ENCODE data around the gene NAMPT.
"Not testable (repeated sequence)": the region's sequence is repeated elsewhere in the genome, so short reads cannot be mapped to it uniquely, and the experiment has no call there.

The NAMPT gene

DNA sequence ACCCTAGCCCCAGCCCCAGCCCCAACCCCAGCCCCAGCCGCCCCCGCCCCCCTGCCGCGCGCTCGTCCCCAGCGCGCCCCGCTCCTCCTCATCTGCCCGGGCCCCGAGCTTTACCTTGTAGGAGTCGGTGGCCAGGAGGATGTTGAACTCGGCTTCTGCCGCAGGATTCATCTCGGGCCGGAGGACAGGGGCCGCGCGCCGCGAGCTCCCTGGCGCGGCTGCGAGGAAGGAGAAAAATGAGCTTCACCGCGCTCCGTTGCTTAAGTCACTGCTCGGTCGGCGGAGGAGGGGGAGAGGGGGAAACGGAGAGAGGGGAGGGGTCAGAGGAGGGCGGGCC is at the start of gene NAMPT:
Gene NAMPT, minus strand, starts transcription at position 270 of the 337 bp plus-strand sequence. Its CDS starts 99 bp downstream, at position 171.
- FAIRE-seq, result no peak
- no peak for DNase-seq (ENCODE audit: low spot score)

DNA sequence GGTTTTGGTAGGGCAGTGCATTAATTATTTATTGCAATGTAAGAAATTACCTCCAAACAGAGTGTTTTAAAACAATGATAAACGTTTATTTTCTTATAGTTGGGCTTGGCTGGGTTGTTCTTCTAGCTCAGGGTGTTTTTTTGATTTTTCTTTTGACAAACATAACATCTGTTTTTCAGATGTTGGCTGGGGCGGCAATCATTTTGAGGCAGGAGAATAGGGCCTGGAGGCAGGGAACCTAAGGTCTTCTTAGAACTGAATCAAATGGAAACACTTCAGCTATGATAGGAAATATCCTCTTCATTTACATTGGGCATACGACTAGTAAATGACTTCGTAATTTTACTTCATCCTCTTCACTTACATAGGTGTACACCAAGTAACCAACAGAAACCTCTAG is 47.4 kb upstream of the NAMPT start:
- FAIRE-seq, result no peak

DNA sequence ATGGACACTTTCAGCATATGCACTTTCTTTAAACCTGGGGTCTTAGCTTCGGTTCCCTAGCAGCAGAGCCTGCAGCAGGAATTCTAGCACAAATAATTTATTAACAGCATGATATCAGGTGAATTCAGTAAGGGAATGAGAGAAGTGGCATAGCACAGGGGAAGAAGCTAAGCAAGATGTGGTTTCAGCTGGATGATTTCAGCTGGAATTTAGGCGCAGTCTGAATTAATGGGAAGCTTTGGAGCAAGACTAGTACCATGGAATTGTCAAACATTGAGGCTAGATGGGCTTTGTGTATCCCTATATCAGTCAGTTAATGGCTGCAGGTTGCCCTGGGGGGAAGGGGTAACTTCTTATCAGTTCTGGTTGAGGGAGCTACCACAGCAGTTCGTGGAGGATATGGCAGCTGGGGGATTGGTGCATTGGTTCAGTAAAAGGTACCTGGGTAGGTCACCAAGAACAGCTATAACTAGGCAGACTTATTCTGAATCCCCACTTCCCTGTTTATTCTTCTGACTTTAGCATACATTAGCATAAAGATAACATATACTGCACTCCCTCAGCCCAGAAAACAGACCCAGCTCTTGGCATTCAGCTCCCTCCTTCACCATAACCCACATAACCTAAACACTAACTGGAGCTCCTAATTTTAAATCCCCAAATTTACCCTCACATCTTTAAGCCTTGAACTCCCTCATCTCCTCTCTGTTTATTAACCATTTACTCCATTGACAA is 46.8 kb upstream of the NAMPT start:
- FAIRE-seq (peak; percentile 42), DNase-seq (ENCODE audit: low spot score) (no peak)

More for the DNA sequence above, 47.4 kb upstream of the NAMPT start:
- DNase-seq (ENCODE audit: low spot score), result no peak

DNA sequence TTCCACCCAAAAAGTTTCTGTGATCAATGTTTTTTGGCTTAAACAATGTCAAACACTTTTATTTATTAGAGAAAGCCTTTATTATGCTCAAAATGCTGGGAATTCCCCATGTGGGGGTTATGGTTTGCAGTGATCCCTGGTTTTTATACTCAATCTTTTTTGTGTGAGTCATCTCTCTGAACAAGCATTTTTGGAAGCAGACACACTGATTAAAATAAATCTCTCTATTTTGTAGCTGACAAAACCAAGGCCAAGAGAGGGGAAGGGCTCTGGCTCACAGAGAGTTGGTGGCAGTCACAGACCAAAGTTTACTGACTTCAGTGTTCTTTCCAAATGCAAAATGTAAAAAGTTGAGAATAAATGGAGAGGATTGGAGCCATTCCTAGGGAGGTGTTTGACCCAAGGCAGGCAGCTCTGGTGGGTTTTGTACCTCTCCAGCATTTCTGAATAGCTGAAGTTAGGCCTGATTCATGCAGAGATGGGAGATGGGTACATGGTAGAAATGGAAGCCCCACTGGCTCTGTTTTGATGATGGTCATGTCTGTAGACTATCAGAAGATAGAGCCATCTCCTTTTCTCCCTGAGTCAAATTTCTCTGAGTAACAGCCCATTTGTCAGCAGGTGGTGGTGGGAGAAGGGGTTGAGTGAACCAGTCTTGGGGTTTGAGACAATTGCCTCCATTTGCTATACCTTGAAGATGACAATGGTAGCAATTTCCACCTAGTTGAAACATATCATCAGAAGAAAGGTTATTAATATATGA is 45.4 kb upstream of the NAMPT start:
- DNase-seq (ENCODE audit: low spot score) (peak; percentile 44), FAIRE-seq (no peak)

DNA sequence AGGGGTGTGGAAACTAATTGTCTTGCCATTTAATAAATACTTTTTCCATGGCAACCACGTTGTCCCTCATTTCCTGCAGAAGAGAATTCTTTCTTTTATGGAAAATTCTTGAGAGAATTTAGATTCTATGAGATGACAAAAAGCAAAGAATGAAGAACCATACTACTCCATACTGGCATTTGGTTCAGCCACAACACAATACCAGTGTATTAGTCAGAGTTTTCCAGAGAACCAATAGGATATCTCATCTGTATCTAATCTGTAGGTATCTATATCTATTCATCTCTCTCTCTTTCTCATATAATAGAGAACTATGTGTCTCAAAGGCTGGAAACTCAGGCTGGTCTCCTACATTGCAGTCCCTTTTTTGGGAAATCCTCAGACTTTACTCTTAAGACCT is 44.6 kb upstream of the NAMPT start:
- no peak for FAIRE-seq
- no peak for DNase-seq (ENCODE audit: low spot score)

DNA sequence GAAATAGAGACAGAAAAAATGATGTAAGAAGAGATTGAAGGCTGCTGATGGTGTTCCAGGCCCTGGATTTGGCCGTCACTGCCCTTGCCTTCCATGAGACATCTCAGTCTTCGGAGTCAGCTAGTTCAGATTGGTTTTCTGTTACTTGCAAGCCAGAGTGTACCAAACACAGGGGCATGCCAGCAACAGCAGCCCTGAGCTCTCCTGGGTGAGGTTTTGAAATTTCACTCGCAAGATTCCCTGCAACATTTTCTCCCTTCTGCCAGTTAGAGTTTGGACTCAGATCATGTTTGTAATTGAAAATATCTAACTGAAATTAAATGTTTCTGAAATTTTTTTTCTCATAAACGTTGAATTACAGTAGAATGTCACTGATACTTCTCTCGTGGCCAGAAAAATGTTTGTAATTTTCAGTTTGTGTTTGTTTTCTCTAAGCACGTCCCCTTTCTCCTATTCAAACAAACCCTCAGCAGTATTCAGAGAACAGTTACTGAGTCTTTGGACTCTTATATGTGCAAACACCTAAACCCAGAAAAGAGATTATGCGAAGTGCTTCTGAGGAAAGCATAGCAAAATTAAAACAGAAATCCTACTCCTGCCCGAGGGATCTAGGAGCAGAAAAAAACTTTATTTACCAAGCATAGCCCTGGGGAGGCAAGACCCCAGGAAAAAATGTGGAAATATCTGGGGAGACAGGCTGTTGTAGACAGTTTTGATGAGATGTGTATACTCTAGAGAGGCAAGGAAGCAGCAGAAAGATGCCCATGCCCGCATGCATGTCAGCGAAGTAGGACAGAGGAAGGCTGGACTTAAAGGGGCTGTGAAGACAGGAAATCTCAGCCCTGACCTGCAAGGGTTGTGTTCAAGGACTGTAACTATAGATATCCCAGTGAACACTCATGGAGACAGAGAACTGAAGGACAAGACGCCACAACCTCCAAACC is 43.0 kb upstream of the NAMPT start:
- FAIRE-seq, result no peak

DNA sequence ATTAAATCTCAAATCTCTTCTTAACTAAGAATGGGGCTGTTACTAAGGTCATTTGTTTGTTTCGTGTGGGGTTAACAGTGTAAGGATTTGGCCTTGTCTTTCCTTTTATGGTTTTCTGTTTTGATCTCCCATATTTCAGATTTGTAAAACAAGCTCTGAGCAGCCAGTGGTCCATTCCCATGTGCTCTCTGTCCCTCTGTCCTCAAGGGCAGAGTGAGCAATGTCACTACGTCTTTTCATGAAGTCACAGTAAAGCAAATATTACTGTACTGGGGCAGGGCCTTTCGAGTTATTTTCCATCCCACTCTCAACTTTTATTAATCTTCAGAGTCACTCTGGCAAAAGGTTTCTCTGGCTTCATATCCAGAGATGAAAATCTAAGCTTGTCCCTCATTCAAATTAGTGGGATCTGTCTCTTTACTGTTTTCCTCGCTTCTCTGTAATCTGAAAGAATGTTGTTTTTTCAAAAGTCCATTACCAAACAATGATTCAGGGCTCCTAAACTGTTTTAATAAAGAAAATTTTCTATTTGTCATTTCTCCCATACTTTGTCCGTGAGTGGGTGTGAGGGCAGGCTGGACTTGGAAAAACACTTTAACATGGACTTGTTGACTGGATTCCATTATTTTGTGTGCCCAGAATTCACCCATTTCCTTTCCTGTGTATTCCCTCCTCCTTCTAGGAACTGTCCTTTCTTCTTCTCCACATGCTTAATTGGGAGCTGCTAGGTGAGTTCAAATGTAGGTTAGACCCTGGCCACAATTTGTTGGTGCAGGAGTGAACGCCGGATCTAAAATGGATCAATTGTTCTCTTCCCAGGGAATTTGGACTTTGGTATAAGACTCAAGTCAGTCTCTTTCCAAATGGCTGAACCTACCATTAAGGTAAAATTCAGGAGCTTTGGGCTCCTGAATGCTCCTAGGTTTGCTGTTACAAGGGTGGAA is 42.1 kb upstream of the NAMPT start:
- no peak for DNase-seq (ENCODE audit: low spot score)
- FAIRE-seq, result no peak

More for the DNA sequence above, 43.0 kb upstream of the NAMPT start:
- DNase-seq (ENCODE audit: low spot score), result no peak

DNA sequence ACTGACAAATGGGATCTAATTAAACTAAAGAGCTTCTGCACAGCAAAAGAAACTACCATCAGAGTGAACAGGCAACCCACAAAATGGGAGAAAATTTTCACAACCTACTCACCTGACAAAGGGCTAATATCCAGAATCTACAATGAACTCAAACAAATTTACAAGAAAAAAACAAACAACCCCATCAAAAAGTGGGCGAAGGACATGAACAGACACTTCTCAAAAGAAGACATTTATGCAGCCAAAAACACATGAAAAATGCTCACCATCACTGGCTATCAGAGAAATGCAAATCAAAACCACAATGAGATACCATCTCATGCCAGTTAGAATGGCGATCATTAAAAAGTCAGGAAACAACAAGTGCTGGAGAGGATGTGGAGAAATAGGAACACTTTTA is 39.7 kb upstream of the NAMPT start:
- DNase-seq (ENCODE audit: low spot score); FAIRE-seq: not testable (repeated sequence)

DNA sequence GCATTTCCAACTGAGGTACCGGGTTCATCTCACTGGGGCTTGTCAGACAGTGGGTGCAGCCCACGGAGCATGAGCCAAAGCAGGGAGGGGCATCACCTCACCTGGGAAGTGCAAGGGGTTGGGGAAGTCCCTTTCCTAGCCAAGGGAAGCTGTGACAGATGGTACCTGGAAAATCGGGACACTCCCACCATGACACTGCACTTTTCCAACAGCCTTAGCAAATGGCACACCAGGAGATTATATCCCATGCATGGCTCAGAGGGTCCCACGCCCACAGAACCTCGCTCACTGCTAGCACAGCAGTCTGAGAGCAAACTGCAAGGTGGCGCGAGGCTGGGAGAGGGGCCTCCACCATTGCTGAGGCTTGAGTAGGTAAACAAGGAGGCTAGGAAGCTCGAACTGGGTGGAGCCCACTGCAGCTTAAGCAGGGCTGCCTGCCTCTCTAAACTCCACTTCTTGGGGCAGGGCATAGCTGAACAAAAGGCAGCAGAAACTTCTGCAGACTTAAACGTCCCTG is 35.5 kb upstream of the NAMPT start:
- not testable (repeated sequence) for DNase-seq (ENCODE audit: low spot score); FAIRE-seq

DNA sequence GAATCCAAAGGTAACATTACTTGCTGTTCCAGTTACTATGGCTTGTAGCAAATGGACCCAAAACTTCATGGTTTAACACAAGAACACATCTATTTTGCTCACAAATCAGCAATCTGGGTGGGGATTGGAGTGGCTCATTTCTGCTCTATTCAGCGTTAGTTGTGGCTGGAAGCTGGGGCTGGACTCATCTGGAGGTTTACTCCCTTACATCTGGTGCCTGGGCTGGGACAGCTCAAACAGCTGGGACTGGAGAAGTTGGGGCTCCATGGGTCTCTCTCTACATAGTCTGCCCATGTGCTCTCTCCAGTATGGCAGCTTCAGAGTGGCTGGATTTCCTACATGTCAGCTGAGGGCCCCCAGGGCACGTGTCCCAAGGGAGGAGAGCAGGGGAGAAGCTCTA is 33.7 kb upstream of the NAMPT start:
- DNase-seq (ENCODE audit: low spot score) (no peak), FAIRE-seq (no peak)

DNA sequence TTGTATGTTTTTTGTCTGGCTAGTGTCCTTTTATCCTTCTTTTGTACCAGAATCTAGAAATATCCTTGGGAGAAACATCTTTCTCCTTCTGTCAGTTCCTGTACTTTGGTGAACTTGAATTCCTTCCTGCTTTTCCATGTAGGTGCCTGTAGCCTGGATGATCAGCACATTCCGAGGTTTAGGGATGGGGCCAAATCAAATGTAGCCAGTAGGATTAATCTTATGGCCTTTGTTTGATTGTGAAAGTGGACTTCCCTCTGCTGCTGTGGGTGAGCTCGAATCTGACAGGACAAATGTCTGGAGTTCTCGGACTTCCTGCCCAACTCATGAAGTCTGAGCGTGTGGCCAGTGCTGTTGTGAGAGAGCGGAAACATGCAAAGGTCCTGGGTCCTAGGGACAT is 33.2 kb upstream of the NAMPT start:
- peak; percentile 9 for DNase-seq (ENCODE audit: low spot score)
- FAIRE-seq, result no peak

DNA sequence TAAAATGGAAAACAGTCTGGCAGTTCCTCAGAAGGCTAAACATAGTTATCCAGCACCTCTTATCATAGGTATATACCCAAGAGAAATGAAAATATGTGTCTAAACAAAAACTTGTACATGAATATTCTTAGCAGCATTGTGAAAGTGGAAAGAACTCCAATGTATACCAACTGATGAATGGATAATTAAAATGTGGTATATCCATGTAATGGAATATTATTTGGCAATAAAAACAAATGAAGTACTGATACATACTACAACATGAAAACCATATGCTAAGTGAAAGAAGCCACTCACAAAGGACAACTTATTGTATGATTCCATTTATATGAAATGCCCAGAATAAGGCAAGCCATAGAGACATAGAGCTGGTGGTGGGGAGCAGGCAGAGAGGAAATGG is 32.2 kb upstream of the NAMPT start:
- DNase-seq (ENCODE audit: low spot score) (no peak), FAIRE-seq (peak; percentile 46)

DNA sequence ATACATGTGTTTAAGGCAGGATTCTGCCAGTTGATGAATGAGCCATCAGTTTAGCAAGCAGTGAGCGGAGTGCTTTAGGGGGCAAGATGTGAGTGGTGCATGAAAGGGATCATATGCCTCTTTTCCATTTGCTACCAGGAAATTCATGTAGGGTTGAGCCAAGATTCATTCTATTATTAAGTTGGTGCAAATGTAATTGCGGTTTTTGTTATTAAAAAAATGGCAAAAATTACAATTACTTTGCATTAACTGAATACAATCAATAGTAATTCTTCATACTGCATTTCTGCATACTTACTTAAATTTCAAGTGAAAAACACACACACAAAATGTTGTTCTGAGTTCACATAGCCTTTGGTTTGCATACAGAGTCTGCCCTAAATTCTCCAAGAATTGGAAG is 30.1 kb upstream of the NAMPT start:
- FAIRE-seq (no peak), DNase-seq (ENCODE audit: low spot score) (no peak)

DNA sequence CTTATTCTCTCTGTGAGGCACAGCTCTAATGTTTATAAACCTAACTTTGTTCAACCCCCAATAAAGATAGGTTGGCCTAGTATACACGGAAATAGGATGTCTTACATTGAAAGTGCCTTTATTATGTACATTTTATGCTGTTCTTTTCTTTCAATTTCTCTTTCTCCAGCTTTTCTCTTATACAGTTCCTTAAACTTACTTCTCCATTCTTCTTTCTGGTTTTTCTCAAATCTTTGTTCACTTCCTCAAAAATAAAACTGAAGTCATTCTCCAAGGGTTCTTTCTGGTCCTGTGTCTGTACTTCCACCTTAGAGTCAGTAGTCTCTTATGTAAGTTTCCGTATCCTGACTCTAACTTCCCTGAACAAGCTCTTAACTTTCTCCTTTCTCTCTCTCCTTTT is 29.2 kb upstream of the NAMPT start:
- FAIRE-seq, result no peak

DNA sequence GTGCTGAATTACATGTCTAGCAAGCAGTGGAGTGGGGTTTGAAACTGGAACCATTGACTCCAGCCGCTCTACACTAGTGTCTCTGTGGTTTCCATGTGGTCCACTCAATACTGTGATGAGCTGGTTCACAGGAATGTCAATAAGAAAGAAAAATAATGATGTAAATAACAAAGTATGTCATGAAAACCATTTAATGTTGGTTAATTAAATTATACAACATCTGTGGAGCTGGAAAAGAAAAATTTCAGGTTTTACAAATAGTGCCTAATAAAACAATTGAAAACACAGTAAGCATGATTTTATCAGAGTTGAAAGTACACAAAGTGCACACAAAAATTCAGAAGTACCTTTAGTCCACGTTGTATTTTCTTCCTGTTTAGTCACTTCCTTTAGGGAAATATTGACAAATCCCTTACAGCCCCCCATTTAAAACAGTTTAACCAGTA is 28.7 kb upstream of the NAMPT start:
- DNase-seq (ENCODE audit: low spot score), result peak; percentile 72

More for the DNA sequence above, 29.2 kb upstream of the NAMPT start:
- no peak for DNase-seq (ENCODE audit: low spot score)

DNA sequence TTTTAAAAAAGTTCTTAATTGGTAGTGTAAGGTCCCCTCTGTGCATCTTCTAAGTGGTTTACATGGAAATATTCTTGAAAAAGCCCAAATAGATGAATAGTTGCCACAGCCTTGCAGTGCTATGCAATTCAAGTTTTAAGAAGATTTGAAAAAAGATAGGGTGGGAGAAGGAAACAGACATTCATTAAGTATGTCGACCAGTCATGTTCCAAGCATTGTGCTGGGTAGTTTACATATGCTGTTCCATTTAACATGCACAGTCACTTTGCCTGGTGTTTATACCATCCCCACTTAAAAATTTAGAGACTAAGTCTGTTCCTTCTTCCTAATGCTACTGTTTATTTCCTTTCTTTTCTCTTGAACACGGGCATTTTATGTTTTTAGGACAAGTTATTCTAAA is 28.1 kb upstream of the NAMPT start:
- FAIRE-seq (no peak), DNase-seq (ENCODE audit: low spot score) (no peak)

More for the DNA sequence above, 28.7 kb upstream of the NAMPT start:
- FAIRE-seq, result no peak

DNA sequence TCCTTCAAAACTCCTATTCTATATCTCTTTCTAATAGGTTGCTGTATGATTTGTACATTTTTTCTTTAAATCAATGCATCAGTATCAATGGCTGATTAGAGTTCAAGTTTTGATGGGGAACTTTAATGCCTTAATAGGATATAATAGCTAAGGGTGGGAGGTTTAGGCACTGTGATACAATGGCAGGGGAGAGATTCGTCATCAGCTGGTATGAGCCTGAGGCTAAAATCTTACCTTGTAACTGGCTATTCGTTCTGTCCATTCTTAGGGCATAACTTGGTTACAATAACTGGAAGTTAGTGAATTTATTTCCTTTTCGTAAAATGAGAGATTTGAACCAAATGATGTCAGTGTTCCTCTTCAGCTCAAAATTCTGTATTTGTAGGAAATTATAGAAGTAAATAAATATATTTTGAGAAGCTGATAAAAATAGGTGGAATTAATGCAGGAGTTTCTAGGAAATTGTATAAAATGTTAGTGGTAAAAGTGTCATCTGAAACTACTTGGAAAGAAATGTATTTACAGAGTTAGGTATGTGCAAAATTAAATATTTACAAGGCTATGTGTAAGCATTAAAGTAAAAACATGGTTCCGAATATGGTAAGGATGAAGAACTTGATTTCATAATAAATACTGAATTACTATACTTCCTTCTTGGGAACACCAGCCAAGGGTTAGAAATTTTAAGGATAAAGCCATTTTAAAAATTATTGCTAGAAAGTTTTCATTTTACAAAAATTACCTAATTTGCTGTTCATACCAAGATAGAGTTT is 27.5 kb upstream of the NAMPT start:
- FAIRE-seq (no peak), DNase-seq (ENCODE audit: low spot score) (no peak)

DNA sequence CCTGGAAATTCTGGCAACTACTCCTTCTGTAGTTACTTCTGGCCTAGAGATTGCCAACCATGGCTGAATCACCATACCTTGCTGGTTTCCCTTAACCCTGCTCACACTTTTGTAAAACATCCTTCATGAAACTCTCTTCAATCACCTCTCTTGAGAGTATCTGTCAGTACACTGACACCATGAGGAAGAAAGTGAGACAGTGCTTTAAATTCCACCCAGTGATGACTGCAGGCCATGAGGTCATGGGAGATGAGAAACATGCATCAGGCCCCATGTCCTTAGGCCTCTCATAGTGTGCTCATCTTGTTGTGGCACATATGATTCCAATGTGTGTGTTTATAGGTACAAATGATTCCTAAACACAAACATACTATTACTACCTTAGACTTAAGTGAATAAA is 24.6 kb upstream of the NAMPT start:
- DNase-seq (ENCODE audit: low spot score) (no peak), FAIRE-seq (peak; percentile 90)

DNA sequence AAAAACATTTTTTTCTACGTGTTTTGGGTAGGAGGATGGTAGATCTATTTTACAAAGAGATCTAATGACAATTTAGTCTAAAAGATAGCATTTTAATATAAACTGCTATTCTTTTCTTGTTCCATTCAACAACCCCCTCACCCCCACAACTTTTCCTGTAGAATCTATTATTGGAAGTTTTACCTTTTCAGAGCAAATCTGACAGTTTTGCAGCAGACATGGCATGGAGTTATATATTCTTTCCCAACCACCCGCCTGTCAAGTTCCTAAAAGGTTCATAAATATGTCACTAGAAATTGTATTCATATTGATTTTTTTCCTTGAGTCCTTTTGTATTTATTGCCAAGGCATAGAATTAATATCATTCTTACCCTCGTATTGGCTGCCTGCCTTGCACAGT is 21.5 kb upstream of the NAMPT start:
- FAIRE-seq, result no peak
- DNase-seq (ENCODE audit: low spot score), result no peak

Data from urothelium cell line (cell line).